Measurements from ENCODE around the gene CORO2B.
"Not testable (repeated sequence)": the region's sequence is repeated elsewhere in the genome, so short reads cannot be mapped to it uniquely, and the experiment has no call there.

Gene CORO2B

DNA sequence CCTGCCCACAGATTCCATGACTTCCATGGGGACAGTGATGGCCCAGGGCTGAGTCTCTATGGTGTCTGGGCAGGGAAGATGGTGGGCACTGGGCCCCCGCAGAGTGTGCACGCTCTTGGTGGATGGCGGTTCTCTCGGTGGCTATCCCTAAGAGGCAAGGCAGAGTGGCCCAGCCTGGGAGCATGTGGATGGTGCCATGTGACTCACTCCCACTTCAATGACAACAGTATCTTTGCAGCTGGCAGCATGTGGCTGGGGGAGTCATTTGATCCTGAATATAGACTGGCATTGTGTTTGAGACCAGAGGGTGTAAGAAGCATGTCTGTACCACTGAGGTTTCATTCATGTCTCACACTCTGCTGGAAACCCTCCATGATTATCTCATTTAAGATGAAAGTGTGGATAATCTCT is 101.2 kb downstream of the CORO2B start:
- DNase-seq, result no peak

DNA sequence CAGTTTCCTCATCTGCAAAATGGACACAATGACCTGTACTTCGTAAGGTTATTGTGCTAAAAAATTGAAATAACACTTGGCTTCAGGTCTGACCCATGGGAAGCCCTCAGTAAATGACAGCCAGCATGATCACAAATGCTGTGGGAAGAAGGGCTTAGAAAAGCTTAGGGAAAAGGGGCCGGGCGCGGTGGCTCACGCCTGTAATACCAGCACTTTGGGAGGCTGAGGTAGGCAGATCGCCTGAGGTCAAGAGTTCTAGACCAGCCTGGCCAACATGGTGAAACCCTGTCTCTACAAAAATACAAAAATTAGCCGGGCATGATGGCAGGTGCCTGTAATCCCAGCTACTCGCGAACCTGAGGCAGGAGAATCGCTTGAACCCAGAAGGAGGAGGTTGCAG is 102.0 kb downstream of the CORO2B start:
- not testable (repeated sequence) for DNase-seq

DNA sequence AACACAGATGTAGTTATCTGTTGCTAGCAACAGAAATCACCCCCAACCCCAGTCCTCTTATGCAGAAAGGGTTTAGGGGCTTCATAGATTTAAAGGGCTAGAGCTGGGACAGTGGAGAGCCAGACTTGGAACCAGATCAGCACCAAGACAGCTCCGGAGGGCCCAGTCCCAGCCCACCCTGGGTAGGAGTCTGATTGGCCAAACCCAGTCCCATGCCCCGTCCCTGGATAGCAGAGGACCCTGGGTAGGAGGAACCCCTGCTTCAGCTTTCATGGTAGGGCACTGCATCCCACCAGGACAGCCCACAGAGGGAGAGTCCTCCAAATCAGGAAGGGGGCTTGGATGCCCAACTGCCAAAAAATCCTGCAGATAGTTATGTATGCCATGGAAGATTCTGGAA is 103.0 kb downstream of the CORO2B start:
- no peak for DNase-seq

DNA sequence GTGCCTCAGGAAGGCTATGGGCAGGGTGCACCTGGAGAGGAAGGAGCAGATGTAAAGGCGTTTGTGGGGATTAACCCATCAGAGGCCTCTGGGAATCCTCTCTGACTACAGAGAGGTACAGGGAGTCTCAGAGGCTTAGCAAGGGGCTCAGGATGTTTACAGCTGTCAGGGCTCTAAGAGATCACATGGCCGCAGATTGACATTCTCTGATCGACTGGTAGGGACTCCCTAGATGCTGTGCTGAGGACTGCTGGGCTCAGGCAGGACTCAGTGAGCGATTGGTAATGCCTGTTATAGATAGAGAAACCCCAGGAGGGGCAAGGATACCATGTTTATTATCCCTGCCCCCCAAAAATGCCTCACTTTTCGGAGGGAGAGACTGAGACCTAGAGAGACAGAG is 103.5 kb downstream of the CORO2B start:
- no peak for DNase-seq

DNA sequence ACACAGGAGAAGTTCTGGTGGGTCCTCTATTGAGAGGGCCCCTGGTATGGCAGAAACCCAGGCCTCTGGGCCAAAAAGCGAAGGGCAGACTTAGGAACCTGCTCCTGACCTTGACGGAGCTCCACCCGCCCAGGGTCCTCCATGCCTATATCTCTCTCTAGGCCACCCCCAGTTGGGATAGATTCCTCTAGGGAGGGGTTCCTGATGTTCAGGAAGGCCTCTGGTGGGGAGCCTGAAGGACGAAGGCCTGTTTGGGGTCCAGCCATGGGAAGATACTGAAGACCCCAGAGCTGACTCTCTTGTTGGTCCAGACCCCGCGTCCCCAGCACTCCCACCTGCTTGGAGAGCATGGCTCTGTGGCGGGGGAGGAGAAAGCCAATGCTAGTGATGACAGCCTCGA is 104.2 kb downstream of the CORO2B start:
- DNase-seq, result no peak

DNA sequence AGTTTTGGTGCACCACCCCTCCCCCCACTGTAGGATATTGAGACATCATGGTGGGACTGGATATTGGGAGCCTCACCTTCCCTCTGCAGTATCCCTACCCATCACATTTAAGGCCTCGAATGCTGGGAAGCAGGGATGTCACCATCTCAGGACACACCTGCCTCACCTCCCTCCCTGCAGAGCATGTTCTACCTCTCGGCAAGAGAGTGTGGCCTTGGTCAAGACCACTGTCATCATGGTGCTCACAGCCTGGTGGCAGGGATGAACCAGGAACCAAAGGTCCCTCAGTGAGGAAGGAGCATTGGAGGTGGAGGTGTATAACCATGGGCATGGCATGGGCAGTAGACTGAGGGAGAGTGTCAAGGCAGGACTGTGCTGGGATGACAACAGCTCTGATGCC is 104.8 kb downstream of the CORO2B start:
- no peak for DNase-seq

DNA sequence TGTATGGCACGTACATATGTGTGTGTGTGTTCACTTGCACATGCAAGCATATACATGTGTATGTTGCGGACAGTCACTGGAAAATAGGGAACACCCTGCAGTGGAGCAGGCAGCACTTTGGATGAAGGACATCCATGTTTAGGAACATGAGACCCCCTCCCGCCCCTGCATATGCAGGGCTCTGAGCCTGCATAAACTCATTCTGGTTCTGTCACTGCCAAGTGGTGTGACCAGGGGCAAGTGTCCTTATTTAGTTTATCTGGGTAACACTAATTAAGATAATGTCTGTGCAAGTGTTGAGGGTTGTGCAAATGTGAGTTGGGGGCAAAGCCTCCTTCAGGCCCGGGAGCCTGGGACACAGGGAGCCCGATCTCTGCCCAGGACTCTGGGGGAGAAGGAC is 105.7 kb downstream of the CORO2B start:
- no peak for DNase-seq

DNA sequence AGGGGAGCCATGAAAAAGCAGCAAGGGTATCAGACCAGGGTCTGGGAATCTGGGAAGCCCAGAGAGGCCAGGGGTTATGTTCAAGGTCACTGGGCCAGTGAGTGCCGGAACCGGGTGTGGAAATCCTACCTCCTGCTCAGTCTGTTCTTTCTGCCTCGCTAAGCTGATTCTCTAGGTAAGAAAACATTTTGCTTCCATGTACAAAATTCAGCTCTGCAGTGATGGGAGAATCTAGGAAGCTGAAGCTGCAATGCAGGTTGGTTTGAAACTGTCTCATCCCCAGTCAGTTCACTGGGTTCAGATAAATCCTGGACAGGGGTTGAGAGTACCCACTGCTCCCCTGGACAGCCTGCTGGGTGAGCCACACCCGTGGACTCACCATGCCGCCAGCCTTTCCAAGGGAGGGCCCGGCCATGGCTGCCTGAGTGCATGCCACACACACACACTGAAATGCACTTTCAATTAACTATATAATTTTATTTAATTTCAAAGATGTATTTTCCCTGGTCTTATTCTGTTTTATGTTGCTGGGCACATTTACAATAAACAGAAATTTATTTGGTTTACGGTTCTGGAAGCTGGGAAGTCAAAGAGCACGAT is 108.4 kb downstream of the CORO2B start:
- no peak for DNase-seq

DNA sequence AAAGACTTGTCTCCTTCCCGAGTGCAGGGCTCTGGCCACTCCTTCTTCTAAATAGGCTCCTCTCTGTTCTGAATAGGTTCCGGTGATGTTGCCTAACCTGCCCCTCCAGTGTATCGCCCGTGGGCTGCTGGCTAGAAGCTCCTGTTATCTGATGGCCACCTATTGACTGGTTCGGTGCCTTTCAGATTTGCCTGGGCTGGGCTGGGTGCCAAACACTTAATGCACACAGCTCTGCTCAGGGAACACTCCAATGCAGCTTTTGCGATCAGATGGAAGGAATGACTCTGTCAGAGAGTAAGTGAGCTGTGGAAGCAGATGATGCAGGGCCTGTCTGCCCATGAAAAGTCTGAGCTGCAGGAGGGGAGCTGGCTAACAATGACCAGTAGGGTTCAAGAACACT is 112.9 kb downstream of the CORO2B start:
- peak; percentile 80 for DNase-seq

DNA sequence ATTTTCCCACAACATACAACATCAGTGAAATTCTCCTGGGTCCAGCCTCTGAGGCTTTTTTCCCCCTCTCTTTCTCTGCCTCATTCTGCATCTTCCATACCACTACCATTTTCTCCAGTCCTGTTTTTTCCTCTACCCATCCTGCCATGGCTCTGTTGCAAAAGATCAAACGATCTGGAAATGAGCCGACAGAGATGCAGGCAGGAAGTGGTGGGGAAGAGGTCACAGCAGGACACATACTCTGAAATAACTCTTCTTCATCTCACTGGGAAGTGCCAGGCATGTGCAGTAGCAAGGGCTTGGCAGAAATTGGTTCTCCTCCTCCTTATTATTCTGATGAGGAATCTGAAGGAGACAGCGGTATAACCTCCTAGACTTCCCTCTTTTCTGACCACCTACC is 114.3 kb downstream of the CORO2B start:
- DNase-seq, result no peak

DNA sequence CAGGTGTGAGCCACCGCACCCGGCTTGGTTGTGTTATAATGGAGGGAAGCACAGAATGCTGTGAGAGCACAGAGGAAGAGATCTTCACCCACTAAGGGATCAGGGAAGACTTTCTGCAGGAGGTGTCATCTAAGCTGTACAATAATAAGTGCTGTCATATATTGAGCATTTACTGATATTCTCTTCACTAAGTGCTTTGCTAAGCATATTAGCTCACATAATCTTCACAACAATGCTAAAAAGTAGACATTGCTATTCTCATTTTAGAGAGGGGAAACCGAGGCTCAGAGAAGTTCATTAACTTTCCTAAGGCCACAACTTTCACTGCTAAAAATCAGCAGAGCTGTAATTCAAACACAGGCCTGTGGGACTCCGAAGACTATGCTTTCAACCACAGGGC is 115.3 kb downstream of the CORO2B start:
- no peak for DNase-seq

DNA sequence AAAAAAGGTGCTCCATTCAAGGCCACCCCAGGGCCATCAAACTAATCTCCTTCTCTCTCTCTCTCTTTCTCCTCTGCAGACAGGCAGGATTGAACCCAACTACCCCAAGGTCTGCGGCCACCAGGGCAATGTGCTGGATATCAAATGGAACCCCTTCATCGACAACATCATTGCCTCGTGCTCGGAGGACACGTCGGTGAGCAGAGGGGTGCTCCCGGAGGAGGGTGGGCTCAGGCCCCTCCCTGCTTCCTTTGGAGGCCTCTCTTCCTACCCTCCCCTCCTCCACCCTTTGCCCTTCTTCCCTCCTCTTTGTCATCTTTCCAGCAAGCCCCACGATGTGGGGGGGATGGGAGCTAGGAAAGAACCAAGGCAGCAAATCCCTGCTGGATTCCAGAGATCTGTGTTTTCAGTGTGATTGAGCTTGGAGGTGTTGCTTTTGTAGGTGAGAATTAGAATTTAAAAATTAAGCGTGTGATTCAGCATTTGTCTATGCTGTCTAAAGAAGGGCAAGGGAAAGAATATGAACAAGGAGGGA is 116.3 kb downstream of the CORO2B start:
- DNase-seq, result no peak

DNA sequence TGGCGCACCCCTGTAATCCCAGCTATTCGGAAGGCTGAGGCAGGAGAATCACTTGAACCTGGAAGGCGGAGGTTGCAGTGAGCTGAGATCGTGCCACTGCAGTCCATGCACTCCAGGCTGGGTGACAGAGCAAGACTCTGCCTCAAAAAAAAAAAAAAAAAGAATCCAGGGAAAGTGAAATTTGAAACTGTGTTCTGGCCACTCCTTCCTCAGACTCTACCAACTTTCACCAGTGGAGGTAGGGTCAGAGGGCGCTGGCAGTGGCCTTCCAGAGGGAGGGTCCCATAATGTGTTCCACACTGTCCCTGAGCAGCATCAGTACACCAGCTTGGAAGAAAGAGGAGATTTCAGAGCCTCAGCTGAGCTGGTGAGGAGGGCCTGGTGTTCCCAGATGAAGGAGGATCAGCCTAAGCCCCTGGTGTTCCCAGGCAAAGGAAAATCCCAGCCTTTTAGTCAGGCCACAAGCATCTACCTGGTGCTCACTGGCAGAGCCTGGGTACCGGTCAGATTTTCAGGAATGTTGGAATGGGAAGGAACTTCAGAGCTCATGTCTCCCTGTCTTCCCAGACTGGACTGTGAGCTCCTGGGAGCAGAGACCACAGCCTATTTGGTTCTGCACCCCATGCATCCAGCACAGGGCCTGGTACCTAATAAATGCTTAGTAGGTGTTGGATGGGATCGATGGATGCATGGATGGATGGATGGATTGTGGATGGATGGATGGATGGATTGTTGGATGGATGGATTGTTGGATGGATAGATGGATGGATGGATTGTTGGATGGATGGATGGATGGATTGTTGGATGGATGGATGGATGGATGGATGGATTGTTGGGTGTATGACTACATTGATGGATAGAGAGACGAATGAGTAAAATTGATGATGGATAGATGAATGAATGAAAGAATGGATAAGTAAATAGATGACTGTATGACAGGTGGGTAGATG is 117.9 kb downstream of the CORO2B start:
- no peak for DNase-seq

DNA sequence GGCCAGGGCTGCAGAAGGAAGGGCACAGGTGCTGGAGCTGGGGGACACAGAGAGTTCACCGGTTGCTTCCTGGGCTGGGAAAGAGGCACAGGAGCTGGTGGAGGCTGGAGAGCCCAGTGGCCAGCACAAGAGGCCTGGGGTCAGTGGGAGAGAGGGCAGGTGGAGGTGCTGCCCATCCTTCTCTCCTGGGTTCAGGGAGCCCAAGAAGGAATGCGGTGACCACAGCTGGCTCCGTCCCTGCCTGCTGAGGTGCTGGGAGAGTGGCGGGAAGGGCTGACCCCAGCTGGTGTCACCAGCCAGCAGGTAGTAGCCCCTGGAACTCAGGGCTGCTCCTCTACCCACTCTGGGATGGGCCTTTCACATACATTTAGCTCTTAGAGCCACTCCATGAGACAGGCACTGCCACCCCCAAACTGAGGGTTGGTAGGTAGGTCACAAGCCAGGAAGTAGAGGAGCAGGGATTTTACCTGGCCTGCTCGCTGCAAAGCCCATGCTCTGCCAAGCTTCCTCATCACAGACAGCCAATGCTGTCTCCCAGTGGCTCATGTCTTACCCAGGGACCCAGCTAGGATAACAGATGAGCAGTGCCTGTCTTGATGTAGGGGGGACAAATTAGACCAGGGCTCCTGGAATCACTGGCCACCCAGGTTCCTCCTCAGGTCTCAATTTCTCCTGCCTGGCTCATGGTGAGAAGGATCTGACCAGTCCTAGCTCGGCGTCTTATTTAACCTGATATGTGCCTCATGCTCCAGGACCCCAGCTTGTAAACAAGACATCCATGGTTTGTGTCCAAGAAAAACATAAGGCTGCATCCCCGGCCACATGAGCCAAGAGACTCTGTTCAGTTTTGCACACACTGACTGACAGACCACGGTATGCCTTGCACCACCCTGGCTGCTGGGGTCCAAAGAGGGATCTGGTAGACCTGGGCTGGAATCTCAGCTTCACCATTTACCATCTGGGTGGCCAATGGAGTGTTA is 119.2 kb downstream of the CORO2B start:
- DNase-seq, result no peak

DNA sequence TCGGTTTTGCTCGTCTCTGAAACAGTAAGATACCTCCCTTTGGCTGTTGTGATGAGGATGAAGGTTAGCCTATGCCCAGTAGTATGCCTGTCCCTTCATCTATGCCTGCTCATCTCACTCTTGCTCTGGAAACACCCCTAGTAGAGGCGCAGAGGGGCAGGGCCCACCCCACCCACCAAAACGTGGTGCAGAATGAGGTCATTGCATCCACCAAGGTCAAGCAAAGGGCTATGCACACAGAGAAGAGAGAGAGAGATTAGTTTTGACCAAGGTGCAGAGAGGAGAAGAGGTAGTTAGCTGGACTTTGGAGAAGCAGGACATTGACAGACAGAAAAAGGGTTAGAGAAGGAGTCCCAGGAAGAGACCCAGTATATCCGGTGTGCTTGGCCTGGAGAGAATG is 119.9 kb downstream of the CORO2B start:
- no peak for DNase-seq

DNA sequence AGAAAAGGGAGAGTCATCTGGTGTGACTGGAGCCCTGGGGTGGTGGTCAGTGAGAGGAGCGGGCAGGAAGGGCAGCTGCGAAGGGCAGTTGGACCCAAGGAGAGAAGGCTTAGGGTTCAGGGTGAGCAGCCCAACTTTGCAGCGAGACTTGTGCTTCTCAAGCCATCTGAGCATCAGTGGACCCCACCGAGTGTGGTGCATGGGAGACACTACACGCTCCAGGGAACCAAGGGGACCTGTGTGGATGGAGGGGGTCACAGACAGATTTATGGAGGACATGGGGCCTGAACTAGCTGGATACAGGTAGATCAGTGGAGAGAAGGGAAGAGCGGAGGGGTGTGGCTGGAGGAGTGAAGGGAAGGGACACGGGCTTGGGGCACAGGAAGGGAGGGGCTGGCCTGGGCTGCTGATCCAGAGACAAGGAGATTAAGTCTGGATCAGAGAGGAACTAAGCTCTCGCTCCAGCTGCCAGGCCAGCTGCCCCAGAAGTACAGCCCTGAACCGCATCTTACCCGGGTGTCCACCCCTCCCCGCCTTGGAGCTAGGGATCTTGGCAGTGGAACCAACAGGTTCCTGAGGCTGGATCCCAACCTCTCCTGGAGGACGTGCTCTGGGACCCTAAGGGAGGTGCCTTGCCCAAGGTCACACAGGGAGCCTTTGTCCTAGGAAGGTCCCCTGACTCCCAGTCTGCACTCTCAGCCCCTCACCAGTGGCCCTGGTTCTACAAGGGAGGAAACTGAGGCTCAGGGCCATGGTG is 120.5 kb downstream of the CORO2B start:
- DNase-seq, result no peak

DNA sequence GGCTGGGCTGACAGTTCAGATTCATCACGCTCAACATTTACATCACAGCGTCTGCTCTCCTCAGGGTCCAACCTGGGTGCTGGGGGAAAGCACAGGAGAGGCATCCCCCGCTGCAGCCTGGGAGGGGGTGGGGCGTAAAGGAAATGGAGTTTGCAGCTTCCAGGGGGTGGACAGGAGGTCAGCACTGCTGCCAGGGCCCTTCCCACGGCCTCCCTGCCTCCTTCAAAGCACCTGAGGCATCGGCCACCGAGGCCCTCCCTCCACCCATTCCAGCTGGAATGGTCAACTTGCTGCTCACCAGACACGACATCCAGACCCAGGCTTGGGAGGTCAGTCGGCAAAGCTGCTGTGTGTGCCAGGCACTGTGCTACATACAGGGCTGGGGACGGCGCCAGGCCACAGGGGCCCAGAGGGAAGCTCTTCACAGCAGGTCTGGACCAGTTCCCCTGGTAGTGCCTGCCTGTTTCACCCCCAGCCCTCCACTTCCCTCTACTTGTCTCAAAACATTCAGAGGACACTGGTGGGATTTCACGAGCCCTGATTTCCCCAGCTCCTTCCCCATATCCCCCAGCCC is 121.2 kb downstream of the CORO2B start:
- DNase-seq, result no peak

DNA sequence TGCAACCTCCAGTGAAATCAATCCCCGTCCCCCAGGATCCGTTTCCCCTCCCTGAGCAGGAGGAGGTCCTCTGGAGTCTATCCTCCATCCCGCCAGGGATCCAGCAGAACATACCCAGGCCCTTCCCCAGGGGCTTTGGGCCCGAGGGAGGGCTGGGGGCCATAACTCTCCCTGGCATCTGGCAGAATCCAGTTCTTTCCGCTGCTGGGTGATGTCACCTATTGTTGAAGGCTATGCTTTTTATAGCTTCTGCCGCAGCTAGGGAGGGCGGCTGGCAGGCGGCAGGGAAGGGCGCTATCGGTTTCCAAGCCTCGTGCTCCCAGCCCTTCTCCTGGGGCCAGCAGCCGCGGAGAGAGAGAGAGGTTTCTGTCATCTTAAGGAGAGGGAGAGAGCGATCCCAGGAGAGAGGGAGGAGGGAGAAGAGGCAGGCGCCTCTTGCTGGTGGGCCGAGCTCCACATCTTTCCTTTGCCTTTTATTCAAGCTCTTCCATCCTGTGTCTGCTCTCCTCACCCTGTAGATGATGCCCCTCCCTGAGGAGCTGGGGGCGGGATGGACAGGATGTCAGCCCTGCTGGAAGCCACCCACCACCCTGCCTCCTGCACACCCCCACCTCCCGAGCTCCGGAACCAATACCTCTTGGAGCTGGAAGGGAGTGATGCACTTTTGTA is 121.8 kb downstream of the CORO2B start:
- DNase-seq, result peak; percentile 33

DNA sequence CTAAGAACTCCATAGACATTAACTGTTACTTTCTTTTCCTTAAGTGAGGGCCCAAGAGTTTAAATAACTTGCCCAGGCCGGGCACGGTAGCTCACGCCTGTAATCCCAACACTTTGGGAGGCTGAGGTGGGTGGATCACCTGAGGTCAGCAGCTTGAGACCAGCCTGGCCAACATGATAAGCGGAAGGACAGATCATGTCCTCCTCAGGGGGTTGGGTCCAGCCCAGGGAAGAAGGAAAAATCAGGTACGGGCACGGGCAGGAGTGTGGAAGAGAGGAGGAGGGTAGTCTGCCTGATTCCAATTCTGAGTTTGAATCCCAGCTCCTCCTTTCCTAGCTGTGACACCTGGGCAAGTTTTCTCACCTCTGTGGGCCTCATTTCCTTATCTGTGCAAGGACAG is 123.1 kb downstream of the CORO2B start:
- no peak for DNase-seq

DNA sequence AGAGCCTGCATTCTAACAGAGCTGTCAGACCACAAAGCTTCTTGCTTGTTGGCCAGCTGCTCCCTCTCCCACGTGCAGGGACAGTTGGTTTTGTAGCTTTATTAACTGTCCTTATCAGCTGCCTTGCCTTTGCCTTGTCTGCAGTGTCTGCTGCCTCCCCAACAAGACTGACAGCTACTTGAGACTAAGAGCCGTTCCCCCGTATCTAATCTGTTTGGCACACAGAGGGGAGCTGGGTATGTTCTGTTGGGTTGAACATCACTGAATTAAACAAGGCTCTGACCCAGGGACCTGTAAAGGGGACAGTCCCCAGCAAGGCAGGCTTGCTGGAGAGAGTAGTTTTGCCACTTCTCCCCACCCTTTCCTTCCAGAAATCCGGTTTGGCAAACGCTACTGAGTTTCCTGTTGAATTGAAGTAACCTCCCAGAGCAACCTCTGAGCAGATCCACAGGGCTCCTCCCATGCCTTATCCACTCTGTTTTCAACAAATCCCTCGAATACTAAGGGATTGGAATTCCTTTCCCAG is 125.8 kb downstream of the CORO2B start:
- DNase-seq, result no peak

DNA sequence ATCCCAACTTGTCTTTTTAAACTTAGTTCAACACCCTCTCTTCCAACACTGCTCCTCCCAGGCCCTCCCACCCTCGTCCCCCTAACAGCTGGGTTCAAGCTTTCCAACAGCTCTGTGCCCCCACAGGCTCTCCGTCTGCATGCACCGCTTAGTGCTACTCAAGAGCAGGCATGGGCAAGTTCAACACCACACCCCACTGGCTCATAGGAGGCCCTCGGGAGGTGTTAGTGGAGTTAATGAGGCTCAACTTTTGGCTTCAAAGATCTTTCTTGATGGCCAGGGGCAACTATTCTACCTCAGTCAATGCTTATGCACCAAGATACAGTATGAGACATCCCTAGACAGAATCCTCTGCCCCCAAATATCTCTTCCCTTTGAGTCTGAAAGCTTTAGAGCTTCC is 127.5 kb downstream of the CORO2B start:
- DNase-seq, result peak; percentile 26

Measured in DMS79 treated with DMSO at 0.1 percent for 48 hours (cell line).